Cardiac septum (tissue), 1 donor: ENCODE measurements around the gene TMEM132E. TPM values are rescaled to one million over a fixed set of nuclear protein-coding genes. Genes with fewer than 3 reads are reported as not detected.
A peak's percentile ranks its signal among the peaks of the same experiment; 100 is the strongest.
"Not testable (repeated sequence)": the region's sequence is repeated elsewhere in the genome, so short reads cannot be mapped to it uniquely, and the experiment has no call there.

Experiments used
- DNase-seq: peaks from one replicate; pipeline ENCODE4 v3.0.0-alpha.2; 2020; ENCODE audit warnings: low spot score
- intact Hi-C: fragments of 100-400 bp; cut with DNase I; formaldehyde crosslinking; loops from one replicate; pipeline ENCODE4 v1.14.0; 2022
- long read RNA-seq: library from polyadenylated mRNA; unstranded; transcript quantifications from one replicate; pipeline ENCODE4 v2.0.0, GENCODE V29; 2021
- total RNA-seq: library from RNA; stranded (reverse); fragmentation: NEBNext Ultra II Directional; extraction: Animal tissue kit (Norgen Biotek cat#: 25700); gene quantifications from one replicate; pipeline ENCODE4 v1.2.1, GENCODE V29; 2021
- donor health status: DM: no; HTN: no; CAD: no.

The TMEM132E gene
- total RNA-seq: 0.43 TPM
- long read RNA-seq: 0 reads

- no peak for DNase-seq
- intact Hi-C loops: no loop called here
Observed at GRCh38 chr17:34579017-34579946, at the start of gene TMEM132E. TSS of gene TMEM132E (plus strand) at chr17:34579582. CDS start at chr17:34581077, 1,495 bp downstream.

GRCh38 chr17:34530918-34531317 is 48.5 kb upstream of the TMEM132E start:
- DNase-seq: no peak
- intact Hi-C loops: no loop called here

- DNase-seq: peak; percentile 20
- intact Hi-C loops: no loop called here
Observed at GRCh38 chr17:34532281-34533065, 46.9 kb upstream of the TMEM132E start.

GRCh38 chr17:34533806-34534527 is 45.4 kb upstream of the TMEM132E start:
- no peak for DNase-seq
- intact Hi-C loops: no loop called here

GRCh38 chr17:34537445-34537844 is 41.9 kb upstream of the TMEM132E start:
- no peak for DNase-seq

GRCh38 chr17:34538582-34538981 is 40.8 kb upstream of the TMEM132E start:
- intact Hi-C loops, DNase-seq: not testable (repeated sequence)

More at GRCh38 chr17:34537445-34537844, 41.9 kb upstream of the TMEM132E start:
- intact Hi-C loops: no loop called here

GRCh38 chr17:34539881-34540280 is 39.5 kb upstream of the TMEM132E start:
- intact Hi-C loops: loop anchor here (5.0 kb wide), 2 partner anchors 97 to 577 kb away; partner anchors contain the start of gene RAD51D
- no peak for DNase-seq

GRCh38 chr17:34542700-34543336 is 36.6 kb upstream of the TMEM132E start:
- DNase-seq: no peak
- intact Hi-C loops: loop anchor here (5.0 kb wide), 2 partner anchors 94 to 574 kb away; partner anchors contain the start of gene RAD51D

GRCh38 chr17:34547453-34548063 is 31.8 kb upstream of the TMEM132E start:
- DNase-seq: no peak
- intact Hi-C loops: no loop called here

GRCh38 chr17:34549966-34550365 is 29.4 kb upstream of the TMEM132E start:
- no peak for DNase-seq
- intact Hi-C loops: no loop called here

- intact Hi-C loops: no loop called here
- no peak for DNase-seq
Observed at GRCh38 chr17:34553907-34554306, 25.5 kb upstream of the TMEM132E start.

- intact Hi-C loops: no loop called here
- no peak for DNase-seq
Observed at GRCh38 chr17:34556384-34556783, 23.0 kb upstream of the TMEM132E start.

- intact Hi-C loops: no loop called here
- DNase-seq: no peak
Observed at GRCh38 chr17:34556931-34557330, 22.5 kb upstream of the TMEM132E start.

- intact Hi-C loops: no loop called here
- no peak for DNase-seq
Observed at GRCh38 chr17:34561328-34561727, 18.1 kb upstream of the TMEM132E start.

GRCh38 chr17:34562387-34562786 is 17.0 kb upstream of the TMEM132E start:
- DNase-seq: no peak
- intact Hi-C loops: no loop called here

- intact Hi-C loops: no loop called here
- no peak for DNase-seq
Observed at GRCh38 chr17:34565713-34566112, 13.7 kb upstream of the TMEM132E start.

- no peak for DNase-seq
- intact Hi-C loops: no loop called here
Observed at GRCh38 chr17:34566201-34566600, 13.2 kb upstream of the TMEM132E start.

- DNase-seq: no peak
- intact Hi-C loops: no loop called here
Observed at GRCh38 chr17:34566873-34567272, 12.5 kb upstream of the TMEM132E start.
